ENCODE results near the gene ZMPSTE24.

ZMPSTE24 gene

DNA sequence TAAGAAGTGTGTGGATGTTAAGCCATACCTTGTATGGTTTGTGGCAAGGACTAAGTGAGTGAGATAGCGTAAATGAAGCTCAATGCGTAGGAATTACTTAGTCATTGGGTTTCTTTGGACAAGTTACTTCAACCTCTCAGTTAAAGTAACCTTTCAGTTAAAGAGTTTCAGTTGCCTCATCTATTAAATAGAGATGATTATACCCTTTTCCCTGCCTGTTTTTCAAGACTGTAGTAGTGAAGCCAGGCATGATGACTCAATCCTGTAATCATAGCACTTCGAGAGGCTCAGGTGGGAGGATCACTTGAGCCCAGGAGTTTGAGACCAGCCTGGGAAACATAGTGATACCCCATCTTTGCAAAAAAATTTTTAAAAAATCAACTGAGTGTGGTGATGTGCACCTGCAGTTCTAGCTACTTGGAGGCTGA lies 6.3 kb downstream of the ZMPSTE24 start:
- no peak for DNase-seq

DNA sequence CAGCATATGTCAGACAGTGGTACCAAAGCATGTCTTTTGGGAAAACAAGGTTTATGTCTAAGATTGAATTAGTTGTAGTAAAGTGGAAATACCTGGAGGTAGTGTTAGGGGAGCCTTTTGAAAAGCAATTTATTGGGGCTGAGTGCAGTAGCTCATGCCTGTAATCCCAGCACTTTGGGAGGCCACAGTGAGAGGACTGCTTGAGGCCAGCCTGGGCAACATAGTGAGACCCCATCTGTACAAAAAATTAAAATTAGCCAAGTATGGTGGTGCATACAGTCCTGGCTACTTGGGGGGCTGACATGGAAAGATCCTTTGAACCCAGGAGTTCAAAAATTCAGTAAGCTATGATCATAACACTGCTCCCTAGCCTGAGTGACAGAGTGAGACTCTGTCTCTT lies 7.3 kb downstream of the ZMPSTE24 start:
- DNase-seq = no peak

DNA sequence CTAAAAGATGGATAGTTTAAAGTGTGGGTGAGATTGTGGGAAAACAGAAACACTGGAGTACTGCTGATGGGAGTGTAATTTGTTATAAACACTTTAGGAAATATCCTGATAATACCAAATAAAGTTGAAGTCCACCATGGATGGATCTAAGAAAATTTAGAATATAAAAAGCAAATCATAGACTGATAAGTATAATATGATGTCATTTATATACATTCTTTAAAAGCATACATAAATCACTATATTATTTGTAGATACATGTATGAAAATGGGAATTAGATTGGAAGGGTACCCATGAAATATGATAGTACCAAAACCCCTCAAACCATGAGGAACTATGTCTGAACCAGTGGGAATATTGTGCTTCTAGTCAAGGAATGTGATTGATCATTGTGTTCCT lies 7.9 kb downstream of the ZMPSTE24 start:
- DNase-seq = no peak

DNA sequence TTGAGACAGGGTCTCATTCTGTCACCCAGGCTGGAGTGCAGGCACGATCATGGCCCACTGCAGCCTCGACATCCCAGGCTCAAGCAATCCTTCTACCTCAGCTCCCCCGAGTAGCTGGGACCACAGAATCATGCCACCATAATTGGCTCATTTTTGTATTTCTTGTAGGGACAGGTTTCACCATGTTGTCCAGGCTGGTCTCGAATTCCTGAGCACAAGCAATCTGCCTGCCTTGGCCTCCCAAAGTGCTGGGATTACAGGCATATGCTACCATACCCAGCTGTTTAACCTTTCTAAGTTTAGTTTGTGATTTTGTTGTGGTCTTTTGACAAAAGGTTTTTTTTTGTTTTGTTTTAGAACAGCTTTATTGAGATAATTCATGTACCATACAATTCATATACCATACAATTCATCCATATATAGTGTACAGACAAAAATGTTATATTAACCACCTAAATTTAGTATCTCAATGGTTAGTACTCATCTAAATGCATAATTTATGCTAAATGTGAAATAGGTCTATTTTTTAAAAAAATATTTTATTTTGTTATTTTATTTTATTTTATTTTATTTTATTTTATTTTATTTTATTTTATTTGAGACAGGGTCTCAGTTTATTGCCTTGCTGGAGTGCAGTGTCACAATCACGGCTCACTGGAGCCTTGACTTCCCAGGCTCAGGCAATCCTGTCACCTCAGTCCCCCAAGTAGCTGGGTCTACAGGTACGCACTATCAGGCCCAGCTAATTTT lies 8.9 kb downstream of the ZMPSTE24 start:
- DNase-seq = no peak

DNA sequence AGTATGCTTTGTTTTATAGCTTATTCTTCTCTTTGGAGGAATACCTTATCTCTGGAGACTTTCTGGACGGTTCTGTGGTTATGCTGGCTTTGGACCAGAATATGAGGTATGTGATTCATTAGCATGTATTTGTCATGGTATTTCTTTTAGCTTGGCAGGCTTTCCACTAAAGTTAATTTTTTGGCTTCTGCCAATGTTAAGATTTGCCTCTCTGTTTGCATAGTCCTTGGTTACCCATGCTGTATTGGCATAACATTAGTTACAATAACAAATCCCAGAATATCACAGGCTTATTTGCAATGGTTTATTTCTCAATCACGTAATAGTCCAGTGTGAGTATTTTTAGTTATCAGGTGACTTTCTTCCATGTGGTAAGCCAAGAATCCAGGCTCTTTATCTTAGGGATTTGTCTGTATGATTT lies 9.7 kb downstream of the ZMPSTE24 start:
- DNase-seq = no peak

DNA sequence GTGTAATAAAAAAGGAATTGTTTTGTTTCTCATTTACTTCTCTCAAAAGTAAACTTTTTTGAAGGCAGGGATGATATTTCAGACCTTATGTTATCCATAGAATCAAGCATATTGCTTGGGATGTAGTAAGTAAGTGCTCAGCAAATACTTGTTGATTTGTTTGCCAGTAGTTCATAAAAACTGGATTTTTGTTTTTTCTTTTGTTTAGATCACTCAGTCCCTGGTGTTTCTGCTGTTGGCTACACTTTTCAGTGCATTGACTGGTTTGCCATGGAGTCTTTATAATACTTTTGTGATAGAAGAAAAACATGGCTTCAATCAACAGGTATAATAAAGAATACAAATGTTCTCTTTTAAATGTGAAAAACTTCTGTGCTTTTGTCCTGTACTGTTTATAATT lies 10.2 kb downstream of the ZMPSTE24 start:
- DNase-seq = no peak

DNA sequence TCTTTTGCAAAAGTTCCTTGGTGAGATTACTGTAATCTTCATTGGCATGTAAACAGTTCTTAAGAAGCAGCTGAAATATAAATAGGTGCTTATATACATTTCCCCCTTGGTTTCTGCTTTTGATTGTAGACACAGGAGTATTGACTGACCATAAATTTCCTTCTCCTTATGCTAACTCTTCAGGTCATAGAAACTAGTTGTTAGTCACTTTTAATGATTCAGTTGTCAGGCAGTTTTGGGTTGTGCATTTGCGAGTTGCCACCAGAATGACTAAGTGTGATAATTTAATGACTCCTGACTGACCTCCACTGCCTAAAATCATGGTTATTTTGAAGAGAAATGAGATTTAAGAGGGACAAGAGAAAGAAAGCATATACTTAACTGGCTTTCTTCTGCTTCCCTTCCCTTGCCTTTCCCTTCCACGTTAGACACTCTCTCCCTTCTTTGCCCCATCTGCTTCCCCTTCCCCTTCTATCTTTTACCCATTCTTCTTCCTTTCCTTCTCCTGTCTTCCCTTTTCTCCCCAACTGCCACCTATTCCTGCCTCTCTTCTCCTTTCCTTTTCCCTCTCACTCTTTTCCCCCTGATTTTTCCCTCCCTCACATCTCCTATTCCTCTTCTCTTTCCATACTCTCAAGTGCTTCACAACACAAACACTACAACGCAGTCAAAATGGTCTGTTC lies 12.3 kb downstream of the ZMPSTE24 start:
- no peak for DNase-seq

DNA sequence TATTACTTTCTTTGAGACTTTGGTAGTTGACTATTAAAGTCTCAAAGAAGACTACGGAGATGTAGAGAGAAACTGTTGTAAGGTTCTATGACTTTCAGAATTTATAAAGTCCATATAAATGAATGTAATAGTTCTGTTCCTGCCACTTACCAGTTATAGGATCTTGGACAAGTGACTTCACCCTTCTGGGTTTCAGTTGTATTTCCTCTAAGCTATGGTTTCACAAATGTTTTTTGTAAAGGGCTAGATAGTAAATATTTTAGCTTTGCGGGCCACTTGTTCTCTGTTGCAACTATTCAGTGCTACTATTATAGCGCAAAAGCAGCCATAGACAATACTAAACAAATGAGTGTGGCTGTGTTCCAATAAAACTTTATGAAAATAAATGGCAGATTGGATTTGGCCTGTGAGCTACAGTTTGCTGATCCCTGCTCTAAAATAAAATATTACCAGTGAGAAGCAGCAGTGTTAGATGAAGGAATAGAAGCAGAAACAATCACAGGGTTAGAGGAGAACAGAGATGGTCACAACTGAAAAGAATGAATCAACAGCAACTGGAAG lies 14.7 kb downstream of the ZMPSTE24 start:
- DNase-seq = no peak

DNA sequence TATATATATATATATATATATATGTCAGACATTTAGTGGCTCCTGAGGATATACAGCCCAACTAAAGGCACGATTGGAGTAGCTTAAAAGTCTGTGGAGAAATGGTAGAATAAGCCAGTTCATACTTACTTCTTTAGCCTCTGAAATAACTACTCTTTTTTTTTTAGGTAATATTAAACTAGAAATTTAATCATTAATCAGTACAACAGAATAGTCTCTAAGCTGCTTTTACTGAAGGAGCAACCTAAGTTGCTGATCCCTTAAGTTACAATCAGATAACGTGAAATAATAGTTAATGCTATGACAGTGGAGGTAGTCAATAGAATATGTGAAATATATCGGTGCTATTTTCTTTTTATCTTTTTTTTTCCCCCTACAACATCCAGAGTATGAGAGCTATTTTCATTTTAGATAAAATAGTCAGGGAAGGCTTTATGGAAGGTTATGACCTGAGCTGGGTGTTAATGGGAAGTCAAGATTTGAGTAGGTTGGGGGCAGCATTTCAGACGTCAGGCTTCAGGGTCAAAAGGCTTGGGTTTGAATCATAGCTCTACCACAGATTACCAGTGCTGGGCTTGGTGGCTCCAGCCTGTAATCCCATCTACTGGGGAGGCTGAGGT lies 15.6 kb downstream of the ZMPSTE24 start:
- DNase-seq = no peak

DNA sequence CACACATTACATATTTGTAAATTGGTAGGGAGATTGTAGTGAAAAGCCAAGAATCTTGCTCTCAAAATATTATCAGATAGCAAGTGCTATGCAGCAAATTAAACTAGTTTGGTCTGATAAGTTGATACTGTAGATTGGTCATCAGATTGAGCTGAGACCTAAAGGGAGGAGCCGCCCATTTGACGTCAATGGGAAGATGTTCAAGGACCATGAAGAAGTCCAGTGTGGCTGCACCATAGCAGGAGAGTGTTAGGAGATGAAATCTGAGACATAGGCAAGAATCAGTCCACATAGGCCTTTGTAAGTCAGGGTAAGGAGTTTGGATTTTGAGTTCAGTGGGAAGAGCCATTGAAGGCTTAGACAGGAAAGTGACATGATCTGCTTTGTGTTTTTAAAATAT lies 16.3 kb downstream of the ZMPSTE24 start:
- DNase-seq = no peak

DNA sequence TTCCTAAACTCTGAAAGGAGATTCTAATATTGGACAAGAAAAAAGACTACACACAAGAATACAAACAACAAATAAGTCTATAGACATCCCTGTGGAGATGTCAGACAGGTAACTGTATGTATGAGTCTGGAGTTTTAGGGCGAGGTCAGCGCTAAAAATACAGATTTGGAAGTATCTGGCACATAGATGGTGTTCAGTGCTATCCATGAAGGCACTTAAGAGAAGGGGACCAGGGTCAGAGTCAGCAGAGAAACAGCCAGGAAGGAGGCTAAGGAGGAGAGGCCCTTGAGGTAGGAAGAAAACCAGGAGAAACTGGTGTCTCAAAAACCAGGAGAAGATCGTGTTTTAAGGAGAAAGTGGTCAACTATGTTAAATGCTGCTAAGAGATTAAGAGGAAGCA lies 18.1 kb downstream of the ZMPSTE24 start:
- no peak for DNase-seq

DNA sequence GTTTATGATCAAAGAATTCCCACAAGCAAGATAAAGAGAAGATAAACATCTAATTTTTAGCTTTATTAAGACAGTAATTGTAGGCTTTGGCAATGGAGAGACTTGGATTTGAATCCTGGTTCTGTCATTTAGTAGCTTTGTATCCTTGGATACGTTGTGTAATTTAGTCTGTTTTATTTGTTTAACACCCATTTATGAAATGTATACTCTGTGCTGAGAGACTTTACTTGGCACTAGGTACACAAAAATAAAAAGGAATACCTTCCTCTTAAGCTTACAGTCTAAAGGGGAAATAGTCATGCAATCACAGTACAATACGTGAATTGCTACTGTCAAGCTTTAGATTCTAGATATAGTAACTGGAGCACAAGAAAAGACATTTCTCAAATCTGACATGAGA lies 23.8 kb downstream of the ZMPSTE24 start:
- no peak for DNase-seq

DNA sequence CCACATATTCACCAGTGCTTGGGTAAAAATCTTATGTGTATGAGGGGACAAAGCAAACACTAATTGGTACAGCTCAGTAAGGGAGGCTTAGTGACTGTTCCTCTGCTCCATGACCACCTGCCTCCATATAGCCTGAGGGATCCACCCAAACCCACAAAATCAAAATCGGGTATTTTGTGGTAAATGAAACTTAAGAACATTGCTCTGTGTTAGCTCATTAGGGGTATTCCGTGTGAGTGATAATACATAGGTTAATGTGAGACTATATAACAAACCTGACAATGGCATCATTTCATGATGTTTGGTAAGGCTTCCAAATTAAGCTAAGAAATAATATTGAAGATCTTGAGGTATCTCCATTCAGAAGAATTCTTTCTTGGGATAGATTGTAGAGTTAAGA lies 33.3 kb downstream of the ZMPSTE24 start:
- DNase-seq = no peak

DNA sequence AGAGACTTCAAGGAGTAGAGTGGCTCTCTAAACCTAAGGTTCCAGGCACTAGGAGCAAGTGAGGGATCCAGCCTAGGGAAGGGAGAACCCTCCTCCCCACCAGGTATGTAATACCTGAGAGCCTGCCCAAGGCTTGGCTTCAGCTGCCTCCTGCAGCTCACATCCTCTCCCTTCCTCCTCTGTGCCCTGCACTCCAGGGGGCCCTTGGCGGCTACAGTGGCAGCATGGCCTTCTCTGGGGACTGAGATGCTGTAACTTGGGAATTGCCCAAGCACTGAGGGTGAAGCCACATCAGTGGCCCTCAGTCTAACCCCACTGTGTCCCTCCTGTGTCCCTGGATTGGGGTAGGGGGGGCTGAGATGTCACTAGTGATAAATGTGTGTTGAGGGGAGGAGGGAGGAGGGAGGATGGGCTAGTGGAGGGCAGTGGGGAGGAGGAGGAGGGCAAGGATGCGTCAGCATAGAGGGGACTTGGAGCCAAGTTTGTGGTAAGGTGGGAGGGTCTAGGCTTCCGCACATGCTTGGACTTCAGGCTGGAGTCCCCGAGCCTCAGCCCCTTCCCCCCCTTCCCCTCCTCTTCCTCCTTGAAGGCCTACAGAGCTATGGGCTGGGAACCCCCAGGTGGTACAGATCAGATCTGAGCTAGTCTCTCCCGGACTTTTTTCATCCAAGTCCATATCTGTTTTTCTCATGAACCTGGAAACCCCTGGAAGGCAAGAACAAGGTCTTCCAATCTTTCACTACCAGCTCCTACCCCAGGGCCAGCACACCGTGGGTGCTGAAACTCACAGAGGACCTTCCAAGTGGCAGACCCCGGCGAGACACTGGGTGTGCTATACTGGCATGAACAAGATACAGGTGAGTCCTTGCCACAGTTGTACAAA lies 41.6 kb downstream of the ZMPSTE24 start:
- no peak for DNase-seq

DNA sequence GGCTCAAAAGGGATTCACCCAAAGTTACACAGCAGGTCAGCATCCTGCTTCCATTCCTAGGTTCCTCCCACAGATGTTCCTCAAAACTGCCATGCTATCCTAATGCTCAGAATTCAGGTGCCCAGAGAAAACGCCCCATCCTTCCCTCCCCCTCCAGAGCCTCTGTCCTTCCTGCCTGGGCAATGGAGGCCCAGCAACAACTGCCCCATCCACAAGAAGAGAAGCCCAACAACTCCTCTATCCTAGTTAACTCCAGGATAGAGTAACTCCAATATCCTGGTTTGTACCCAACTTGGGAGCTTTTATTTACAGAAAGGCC lies 42.2 kb downstream of the ZMPSTE24 start:
- no peak for DNase-seq

DNA sequence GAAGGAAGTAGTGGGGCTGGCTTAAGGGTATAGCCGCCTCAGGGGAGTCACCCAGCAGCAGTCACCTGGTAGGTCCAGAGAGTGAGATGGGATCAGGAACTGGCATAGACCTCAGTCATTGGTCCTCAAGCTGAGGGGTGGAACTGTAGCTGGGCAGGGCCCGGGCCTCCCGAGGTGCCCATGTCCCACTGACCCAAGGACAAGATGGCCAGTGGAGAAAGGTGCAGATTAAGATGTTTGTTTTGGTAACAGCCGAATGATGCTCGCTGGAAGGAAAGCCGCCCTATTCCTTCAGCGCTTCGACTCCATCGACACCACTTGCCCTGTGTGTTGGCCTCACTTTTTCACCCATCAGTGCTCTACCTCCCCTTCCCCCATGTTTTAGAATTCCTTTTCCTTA lies 42.6 kb downstream of the ZMPSTE24 start:
- no peak for DNase-seq

DNA sequence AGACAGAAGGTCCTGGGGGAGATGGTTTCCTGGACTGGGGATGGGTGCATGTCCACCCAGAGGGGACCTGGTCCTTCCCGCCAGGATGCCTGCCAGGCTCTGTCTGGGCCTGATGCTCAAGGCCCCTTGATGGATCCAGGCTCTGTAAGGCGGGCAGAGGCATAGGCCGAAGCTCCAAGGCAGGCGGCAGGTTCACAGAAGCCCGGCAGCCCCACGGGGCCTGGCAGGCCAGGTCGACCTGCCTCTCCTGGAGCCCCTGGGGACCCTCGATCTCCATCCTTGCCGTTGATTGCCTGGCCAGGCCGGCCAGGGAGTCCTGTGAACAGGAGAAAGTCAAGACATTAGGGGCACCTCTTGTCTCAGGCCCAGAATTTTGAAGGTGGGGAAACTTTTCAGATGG lies 43.0 kb downstream of the ZMPSTE24 start:
- DNase-seq = no peak

DNA sequence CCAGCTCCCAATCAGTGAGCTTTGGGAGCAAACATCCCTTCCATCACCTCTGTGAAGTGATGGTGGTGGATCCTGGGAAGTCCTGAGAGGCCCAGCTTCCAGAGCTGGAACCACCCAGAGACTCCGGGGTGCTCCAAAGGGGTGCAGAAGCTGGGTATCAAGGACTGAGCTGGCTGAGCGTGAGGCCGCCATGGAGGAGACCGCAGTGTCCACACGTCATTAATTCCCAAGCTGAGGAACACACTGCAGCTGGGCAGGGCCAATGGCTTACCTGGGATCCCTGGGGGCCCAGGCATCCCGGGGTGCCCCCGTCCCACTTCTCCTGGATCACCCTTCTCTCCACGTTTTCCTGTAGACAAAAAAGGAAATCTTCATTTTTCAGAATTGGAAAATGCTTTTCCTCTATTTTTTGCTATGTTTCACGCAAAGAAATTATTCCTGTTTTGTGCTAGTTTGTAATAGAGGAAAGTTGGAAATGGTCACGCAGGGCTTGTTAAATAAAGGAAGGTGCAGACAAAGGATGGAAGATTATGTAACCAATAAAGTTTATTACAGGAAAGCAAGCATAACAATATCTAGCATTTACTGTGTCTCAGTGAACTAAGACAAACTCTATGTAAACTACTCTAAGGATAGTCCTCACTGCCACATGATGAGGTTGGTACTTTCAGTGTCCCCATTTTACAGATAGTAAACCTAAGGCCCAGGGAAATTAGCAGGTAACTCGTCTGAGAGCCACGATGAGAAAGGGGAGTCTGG lies 43.7 kb downstream of the ZMPSTE24 start:
- DNase-seq = no peak

DNA sequence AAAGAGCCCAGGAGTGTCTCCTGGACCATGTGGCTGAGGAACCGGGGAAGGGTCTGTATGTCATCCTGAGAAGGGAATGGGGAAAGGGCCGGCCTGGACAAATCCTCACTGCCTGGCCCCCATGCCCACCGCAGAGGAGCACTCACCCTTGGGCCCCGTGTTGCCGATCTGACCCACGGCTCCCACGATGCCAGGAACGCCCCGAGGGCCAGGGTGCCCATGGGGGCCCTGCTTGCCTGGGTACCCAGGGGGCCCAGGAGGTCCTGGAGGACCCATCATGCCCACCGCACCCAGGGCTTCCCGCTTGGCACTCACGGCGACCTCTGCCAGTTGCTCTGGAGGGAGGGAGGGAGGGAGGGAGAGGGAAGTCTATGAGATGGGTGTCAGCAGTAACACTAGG lies 44.4 kb downstream of the ZMPSTE24 start:
- no peak for DNase-seq

DNA sequence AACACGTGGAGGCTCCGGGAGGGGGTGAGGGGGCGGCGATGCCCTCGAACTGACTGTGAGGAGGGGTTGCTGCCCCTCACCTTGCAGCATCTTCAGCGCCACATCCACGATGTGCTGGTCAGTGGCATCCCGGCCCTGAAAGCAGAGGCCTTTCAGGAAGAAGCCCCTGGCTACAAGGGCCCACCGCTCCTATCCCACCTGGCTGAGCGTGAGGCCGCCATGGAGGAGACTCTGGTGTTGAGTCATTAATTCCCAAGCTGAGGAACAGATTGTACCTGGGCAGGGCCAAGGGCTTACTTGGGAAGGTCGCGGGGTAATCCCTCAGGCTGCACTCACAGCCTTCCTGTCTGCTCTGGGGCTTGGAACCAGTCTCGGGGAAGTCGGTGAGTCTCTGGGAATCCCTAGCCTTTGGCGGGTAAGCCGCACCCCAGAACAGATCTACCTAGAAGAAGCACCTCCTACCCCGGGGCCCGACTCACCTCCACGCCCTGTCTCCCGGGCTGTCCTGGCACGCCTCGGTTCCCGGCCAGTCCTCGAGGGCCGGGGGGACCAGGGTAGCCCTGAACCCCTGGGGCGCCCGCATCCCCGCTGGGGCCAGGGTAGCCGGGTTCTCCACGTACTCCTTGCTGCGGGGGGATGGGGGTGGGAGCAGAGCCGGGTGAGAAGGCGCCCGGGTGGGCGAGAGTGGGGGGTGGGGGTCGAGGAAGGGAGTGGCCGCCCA lies 45.2 kb downstream of the ZMPSTE24 start:
- no peak for DNase-seq

DNA sequence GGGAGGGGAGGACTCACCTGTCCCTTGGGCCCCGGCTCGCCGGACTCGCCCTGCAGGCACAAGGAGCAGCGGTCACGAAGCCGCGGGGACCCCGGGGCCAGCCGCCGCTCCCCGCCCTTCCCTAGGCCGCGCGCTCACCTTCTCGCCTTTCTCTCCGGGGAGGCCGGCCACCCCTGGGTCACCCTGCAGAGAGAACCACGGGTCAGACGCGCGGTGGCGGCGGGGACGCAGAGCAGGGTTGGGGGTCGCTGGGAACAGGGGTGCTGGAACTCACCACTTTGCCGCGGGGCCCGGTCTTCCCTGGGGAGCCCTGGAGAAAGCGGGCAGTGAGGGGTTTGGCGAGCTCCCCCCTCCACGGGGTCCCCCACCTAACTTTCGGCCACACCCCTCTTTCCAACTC lies 45.8 kb downstream of the ZMPSTE24 start:
- no peak for DNase-seq

DNA sequence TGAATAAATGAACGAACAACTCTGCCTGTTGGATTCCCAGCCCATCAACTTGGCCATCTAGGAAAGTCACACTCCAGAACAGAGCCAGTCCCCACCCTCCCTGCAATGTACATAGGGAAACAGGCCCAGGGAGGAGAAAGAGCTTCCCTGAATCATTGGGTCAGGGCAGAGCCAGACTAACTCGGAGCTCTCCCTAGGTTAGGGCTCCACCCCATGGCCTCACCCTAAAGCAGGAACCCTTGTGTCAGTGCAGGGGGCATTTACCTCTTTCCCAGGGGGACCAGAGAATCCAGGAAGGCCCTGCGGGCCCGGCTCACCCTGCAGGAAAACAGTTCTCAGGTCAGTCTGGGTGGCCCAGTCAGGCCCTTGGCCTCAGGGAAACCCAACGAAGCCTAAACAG lies 47.4 kb downstream of the ZMPSTE24 start:
- DNase-seq = no peak
